GM19043 (cell line): ENCODE measurements around the gene RNF38.
"Not testable (repeated sequence)": the region's sequence is repeated elsewhere in the genome, so short reads cannot be mapped to it uniquely, and the experiment has no call there.

Source experiments
- ATAC-seq: cut with Tn5 transposase; IDR thresholded peaks from one replicate; pipeline ENCODE4 v1.9.1; 2021; ENCODE audit warnings: low read depth; ENCODE audit not compliant: unreplicated experiment

RNF38 gene

GRCh38 chr9:36298566-36298965 lies 101.5 kb downstream of the RNF38 start:
- ATAC-seq = no peak

- ATAC-seq = no peak
Measured at GRCh38 chr9:36297798-36298197, 102.3 kb downstream of the RNF38 start.

GRCh38 chr9:36294996-36295395 lies 105.1 kb downstream of the RNF38 start:
- not testable (repeated sequence) for ATAC-seq

GRCh38 chr9:36293918-36294317 lies 106.2 kb downstream of the RNF38 start:
- no peak for ATAC-seq

GRCh38 chr9:36293171-36293570 lies 106.9 kb downstream of the RNF38 start:
- no peak for ATAC-seq

- no peak for ATAC-seq
Measured at GRCh38 chr9:36292641-36293040, 107.4 kb downstream of the RNF38 start.

- no peak for ATAC-seq
Measured at GRCh38 chr9:36290996-36291395, 109.1 kb downstream of the RNF38 start.

GRCh38 chr9:36289836-36290435 lies 110.1 kb downstream of the RNF38 start:
- ATAC-seq = no peak

GRCh38 chr9:36288070-36288469 lies 112.0 kb downstream of the RNF38 start:
- no peak for ATAC-seq
